Breast epithelium (tissue), 3 donors: ENCODE data around the gene DGUOK.

Source experiments
- POLR2AphosphoS5 ChIP-seq, 3 donors: sonication (generic); formaldehyde crosslinking; IDR thresholded peaks; one replicate each; pipeline ENCODE4 v1.6.1; 2017; ENCODE audit warnings: antibody characterized with exemption in 3 of 3
- TF ChIP-seq, protein P1 (sequence below), 3 donors: fragments of 450-650 bp; IDR thresholded peaks; one replicate each; pipeline ENCODE4 v1.5.1; 2016 to 2017; ENCODE audit warnings: antibody characterized with exemption in 3 of 3, mild to moderate bottlenecking in 3 of 3, moderate library complexity in 3 of 3

DNA sequence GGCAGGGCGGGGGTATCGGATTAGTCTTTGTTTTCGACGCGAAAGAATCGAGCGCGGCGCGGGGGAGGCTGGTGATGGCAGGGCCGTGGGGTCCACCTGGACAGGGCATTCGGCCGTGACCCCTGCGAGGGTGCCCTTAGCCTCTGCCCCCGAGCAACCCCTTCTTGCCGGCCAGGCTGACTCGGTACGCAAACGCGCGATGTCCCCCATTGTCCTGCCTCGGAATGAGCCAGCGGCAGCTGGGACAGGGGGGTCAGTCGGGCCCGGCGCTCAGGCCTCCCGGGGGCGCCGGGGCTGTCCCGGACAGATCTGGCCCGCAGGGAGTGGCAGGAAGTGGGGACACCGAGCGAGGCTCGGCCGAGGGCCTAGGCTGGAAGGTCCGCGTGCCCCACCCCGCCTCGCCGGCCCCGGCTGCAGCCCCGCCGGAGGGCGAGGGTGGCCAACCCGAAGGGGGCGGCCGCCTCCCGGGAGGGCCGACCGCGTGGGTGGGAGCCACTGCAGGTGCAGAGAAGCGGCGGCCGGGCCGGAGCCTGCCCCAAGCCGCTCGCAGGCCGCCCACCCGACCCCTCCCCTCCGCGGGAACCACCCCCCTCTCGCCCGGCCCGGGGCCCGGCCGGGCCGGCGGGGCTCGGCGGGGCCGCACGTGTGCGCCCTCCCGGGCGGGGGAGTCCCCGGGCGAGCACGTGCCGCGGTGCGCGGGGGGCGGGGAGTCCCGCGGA lies 57.7 kb downstream of the DGUOK start, which contains the start of gene TET3:
- no peak for TF ChIP-seq POLR2AphosphoS5 (IDR thresholded peaks at IDR 0.05)
- TF ChIP-seq, protein P1, sequence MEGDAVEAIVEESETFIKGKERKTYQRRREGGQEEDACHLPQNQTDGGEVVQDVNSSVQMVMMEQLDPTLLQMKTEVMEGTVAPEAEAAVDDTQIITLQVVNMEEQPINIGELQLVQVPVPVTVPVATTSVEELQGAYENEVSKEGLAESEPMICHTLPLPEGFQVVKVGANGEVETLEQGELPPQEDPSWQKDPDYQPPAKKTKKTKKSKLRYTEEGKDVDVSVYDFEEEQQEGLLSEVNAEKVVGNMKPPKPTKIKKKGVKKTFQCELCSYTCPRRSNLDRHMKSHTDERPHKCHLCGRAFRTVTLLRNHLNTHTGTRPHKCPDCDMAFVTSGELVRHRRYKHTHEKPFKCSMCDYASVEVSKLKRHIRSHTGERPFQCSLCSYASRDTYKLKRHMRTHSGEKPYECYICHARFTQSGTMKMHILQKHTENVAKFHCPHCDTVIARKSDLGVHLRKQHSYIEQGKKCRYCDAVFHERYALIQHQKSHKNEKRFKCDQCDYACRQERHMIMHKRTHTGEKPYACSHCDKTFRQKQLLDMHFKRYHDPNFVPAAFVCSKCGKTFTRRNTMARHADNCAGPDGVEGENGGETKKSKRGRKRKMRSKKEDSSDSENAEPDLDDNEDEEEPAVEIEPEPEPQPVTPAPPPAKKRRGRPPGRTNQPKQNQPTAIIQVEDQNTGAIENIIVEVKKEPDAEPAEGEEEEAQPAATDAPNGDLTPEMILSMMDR (IDR thresholded peaks at IDR 0.05), result no peak
